HEK293T (cell line): ENCODE results near the gene PRRC2B.

ENCODE experiments used
- BHLHE40 ChIP-seq: fragments of 450-650 bp; IDR thresholded peaks from 2 replicates; pipeline ENCODE4 v1.6.1; 2016; ENCODE audit warnings: mild to moderate bottlenecking, moderate library complexity, borderline replicate concordance
- NFRKB ChIP-seq: fragments of 450-650 bp; IDR thresholded peaks from 2 replicates; pipeline ENCODE4 v1.6.1; 2016; ENCODE audit warnings: mild to moderate bottlenecking, moderate library complexity
- SP1 ChIP-seq: fragments of 450-650 bp; IDR thresholded peaks from 2 replicates; pipeline ENCODE4 v1.6.1; 2017
- SUZ12 ChIP-seq: fragments of 450-650 bp; IDR thresholded peaks from 2 replicates; pipeline ENCODE4 v1.6.1; 2016; ENCODE audit warnings: mild to moderate bottlenecking
- TARDBP ChIP-seq: fragments of 450-650 bp; IDR thresholded peaks from 2 replicates; pipeline ENCODE4 v1.6.1; 2016

DNA sequence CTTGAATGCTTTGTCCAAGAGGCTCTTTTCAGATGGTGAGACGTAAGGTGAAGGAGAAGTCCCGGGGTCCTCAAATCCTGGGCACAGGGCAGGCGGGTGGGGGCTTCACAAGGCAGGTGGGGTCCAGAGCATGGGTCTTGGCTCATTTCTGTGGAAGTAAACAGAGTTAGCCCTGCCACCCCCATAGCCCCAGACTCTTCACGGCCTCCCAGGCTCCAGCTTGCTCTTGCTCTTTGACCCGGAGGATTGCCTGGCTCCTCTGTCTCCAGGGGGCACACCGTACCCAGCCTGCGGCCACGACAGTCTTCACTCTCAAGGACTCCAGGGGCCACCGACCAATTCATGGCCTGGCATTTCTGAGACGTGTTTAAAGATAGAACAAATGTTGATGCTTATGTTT lies 80.0 kb downstream of the PRRC2B start:
- no peak for TF ChIP-seq SP1
- no peak for TF ChIP-seq BHLHE40
- TF ChIP-seq SUZ12: no peak
- TF ChIP-seq TARDBP: no peak
- TF ChIP-seq NFRKB: no peak
